GF-D8 (cell line): ENCODE results near the gene KRT35.

ENCODE experiments used
- DNase-seq: peaks from one replicate; lab custom pipeline; 2025; lab: John Stamatoyannopoulos, UW

KRT35 gene

GRCh38 chr17:41486809-41487530 lies 6.0 kb upstream of the KRT35 start:
- no peak for DNase-seq

GRCh38 chr17:41486316-41486715 lies 5.4 kb upstream of the KRT35 start:
- DNase-seq: no peak

- no peak for DNase-seq
These were observed 4.3 kb upstream of the KRT35 start for GRCh38 chr17:41484920-41485904.

- no peak for DNase-seq
These were observed 3.3 kb upstream of the KRT35 start for GRCh38 chr17:41483991-41484826.

GRCh38 chr17:41483531-41483930 lies 2.6 kb upstream of the KRT35 start:
- DNase-seq: no peak

- DNase-seq: no peak
These were observed 370 bp downstream of the KRT35 start for GRCh38 chr17:41480581-41480980.

DNA sequence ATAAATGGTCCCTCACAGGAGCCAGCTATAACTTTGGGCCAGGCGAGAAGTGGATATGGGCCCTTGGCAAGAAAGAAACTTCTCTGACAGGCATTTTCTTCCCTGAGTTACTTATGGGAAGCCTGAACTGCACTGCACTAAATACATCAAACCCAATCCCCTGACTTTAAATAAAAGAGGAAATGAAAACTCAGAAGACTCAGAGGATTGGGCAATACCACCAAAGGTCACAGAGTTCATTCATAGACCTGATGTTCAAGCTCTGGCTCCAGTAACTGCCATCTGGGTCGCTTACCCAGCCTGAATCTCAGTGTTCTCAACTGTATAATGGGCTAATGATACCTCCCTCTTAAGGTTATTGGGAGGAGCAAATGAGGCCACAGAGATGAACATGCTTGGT lies 815 bp downstream of the KRT35 start:
- no peak for DNase-seq

DNA sequence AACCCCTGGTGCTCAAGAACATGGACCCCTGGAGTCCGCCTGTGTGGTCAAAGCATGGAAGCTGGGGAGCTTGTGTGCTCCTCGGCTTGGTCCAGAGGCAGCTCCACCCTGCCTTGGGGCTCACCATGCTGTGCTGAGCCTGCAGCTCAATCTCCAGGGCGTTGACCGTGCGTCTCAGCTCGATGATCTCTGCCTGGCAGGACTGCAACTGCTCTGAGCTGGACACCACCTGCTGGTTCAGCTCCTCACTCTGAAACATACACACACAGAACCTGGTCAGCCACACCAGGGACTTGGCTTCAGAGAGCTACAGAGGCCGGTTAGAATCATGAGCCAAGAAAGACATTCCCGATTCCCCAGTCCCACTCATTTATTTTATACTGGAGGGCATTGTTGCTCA lies 2.7 kb downstream of the KRT35 start:
- no peak for DNase-seq

GRCh38 chr17:41476866-41477815 lies 3.8 kb downstream of the KRT35 start:
- DNase-seq: no peak

- no peak for DNase-seq
These were observed 5.5 kb downstream of the KRT35 start for GRCh38 chr17:41475421-41475820.

DNA sequence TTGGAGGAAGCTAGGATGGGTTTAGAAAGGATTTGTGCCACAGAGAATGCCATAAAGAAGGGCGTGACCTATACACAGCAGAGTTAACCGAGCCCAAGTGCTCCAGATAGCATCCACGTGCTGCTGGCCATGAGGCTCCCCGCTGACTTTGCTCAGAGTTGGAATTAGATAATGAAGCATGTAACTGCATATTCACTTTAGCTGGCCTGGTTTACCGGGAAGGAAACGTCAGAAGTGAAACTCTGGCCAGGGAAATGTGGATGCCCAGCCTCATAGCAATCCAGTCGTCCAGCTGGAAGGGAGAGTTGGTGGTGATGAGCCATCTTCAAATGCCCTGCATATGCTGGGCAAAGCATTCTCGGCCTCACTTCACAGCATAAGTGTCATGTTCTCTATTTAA lies 6.1 kb downstream of the KRT35 start:
- DNase-seq: no peak

- no peak for DNase-seq
These were observed 12.6 kb downstream of the KRT35 start for GRCh38 chr17:41468346-41468745.

- no peak for DNase-seq
These were observed 13.4 kb downstream of the KRT35 start for GRCh38 chr17:41467561-41467960.

DNA sequence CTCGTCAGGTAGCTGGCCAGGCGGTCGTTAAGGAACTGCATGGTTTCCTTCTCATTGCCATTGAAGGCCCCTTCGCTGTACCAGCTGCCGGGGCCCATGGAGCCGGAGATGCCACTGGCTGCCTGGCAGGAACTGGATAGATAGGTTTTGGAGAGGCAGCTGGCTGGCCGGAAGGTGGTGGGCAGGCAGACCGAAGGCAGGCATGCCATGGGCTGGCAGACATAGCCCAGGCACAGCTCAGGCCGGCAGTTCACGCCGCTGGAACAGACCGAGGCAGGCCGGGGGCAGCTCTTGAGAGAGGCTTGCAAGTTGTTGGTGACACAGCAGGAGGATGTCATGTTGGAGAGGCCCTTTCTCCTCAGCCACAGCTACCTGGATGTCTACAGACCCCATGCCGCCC lies 14.0 kb downstream of the KRT35 start, which contains the start of gene KRT32:
Gene KRT32, minus strand, starts transcription at position 399 of the 400 bp plus-strand sequence. Its CDS starts 61 bp downstream, at position 338.
- DNase-seq: no peak

DNA sequence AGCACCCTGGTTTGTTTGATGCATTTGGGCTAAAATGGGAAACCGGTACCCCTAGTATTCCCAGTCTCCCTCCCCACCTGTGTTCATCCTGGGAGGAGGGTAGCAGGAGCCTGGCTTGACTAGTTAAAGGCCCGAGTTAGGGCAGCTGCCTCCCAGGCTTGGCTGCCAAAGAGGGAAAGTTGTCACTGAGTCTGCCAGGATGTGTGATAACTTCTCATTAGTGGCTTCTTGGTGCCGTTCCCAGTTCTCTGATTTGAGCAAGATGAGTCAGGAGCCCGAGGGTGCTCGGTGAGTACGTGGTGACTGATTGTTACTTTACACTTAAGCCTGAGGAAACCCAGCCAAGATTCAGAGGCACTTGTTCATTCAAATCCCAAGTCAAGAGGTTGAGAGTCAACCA lies 16.3 kb downstream of the KRT35 start:
- no peak for DNase-seq

DNA sequence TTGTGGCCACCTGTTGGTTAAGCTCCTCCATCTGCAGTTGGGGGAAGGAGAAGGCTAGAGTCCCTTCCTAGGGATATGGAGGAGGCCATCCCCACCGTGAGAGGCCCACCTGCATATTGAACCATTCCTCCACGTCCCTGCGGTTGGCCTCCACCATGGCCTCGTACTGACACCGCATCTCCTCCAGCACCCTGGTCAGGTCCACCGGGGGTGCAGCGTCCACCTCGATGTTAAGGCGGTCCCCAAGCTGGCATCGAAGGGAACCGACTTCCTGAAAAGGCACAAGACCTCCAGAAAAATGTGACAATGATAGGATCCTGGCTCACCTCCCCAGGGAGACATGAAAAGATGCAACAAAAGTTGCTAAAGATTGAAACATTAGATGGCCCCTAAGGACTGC lies 16.8 kb downstream of the KRT35 start:
- no peak for DNase-seq

- no peak for DNase-seq
These were observed 17.2 kb downstream of the KRT35 start for GRCh38 chr17:41463746-41464145.

DNA sequence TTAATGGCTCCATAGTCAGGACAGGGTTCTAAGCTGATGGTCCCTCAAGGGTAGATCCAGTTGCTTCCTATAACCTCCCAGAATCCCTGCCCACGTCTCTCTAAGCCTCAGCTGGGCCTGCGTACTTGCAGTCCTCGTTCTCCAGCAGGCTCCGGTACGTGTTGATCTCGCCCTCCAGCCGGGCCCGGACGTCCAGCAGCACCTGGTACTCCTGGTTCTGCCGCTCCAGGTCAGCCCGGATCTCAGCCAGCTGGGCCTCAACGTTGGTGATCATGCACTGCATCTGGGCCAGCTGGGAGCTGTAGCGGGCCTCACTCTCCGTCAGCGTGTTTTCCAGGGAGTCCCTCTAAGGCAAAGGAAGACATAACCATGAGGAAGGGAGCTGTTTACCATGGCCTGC lies 18.2 kb downstream of the KRT35 start:
- DNase-seq: no peak

DNA sequence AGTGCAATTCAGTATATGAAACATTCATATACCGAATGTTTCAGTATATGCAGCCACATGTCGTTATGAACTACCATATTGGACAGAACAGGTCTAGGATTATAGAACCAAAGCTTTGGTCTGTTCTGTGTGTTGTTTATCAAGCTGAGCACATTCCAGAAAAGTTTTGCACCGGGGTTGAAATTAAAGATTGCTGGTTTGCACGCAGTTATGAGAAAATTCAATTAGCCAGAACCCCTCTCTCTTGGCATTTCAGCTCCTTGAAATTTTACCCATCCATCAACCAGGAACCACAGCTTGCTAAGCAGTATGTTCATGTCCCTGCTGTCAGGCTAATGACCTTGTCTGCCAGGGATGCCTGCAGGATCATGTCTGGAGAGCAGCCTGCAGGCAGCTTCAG lies 23.3 kb downstream of the KRT35 start:
- no peak for DNase-seq

DNA sequence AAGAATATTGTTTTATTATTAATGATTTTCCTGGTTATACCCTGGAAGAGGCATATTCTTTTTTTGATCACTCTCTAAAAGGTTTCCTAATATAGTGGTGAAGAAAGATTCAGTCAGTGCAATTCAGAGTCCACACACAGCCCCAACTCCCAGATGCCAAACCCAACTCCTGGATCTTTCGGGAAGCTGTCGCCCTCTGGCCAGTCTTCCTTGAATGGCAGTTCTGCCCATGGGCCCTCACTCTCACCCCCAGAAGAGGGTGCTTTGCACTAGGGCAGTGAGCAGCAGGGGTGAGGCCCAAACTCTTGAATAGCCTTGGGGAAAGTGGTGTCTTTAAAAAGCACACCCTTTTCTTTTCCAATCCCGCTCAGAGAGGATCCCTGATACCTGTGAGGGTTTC lies 24.7 kb downstream of the KRT35 start:
- DNase-seq: no peak

DNA sequence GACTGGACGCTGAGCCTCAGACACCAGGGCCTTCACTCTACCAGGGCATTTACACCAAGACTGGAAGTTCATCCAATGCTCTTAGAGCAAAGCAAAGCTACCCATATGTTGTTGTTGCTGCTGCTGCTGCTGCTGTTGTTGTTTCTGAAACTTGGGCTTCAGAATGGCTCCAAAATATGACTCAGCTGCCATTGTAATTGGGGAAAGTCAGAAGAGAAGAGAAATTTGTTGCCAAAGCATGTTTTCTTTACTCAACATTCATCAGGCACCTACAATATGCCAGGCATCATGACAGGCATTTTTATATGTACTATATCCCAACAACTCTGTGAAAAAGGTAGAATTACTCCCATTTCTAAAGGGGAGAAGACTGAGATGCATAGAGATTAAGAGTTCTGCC lies 25.7 kb downstream of the KRT35 start:
- no peak for DNase-seq
